Liver (tissue), 3 donors: Measurements from ENCODE around the gene BRD4.

Experiments used
- ATF3 ChIP-seq: IDR thresholded peaks from 2 replicates; pipeline ENCODE4 v1.6.1; 2016; ENCODE audit warnings: antibody characterized with exemption
- EGR1 ChIP-seq, 2 donors: IDR thresholded peaks; 2 replicates each; pipeline ENCODE4 v1.6.1; 2016 to 2018; ENCODE audit warnings: antibody characterized with exemption in 2 of 2, low read depth in 2 of 2
- JUND ChIP-seq, 2 donors: IDR thresholded peaks; 2 replicates each; pipeline ENCODE4 v1.6.1; 2016; ENCODE audit warnings: antibody characterized with exemption in 2 of 2
- NR2F2 ChIP-seq: IDR thresholded peaks from 2 replicates; pipeline ENCODE4 v1.6.1; 2016; ENCODE audit warnings: antibody characterized with exemption
- RAD21 ChIP-seq, 2 donors: IDR thresholded peaks; 2 replicates each; pipeline ENCODE4 v1.6.1; 2016; ENCODE audit warnings: antibody characterized with exemption in 2 of 2, mild to moderate bottlenecking in 2 of 2
- ZBTB33 ChIP-seq: IDR thresholded peaks from 2 replicates; pipeline ENCODE4 v1.6.1; 2016; ENCODE audit warnings: antibody characterized with exemption
- TF ChIP-seq, protein P1 (sequence below): fragments of 150-350 bp; IDR thresholded peaks from 2 replicates; pipeline ENCODE4 v1.5.1; 2017; ENCODE audit warnings: improper control_type of control experiment, low read depth, low read length; ENCODE audit not compliant: missing input control
- donor health status: healthy.
- donor health status: healthy.

GRCh38 chr19:15282311-15282705 is 50.0 kb downstream of the BRD4 start:
- TF ChIP-seq, protein P1, sequence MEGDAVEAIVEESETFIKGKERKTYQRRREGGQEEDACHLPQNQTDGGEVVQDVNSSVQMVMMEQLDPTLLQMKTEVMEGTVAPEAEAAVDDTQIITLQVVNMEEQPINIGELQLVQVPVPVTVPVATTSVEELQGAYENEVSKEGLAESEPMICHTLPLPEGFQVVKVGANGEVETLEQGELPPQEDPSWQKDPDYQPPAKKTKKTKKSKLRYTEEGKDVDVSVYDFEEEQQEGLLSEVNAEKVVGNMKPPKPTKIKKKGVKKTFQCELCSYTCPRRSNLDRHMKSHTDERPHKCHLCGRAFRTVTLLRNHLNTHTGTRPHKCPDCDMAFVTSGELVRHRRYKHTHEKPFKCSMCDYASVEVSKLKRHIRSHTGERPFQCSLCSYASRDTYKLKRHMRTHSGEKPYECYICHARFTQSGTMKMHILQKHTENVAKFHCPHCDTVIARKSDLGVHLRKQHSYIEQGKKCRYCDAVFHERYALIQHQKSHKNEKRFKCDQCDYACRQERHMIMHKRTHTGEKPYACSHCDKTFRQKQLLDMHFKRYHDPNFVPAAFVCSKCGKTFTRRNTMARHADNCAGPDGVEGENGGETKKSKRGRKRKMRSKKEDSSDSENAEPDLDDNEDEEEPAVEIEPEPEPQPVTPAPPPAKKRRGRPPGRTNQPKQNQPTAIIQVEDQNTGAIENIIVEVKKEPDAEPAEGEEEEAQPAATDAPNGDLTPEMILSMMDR, result no peak
- TF ChIP-seq EGR1 (IDR thresholded peaks at IDR 0.05; ENCODE audit: low read depth in 2 of 2), result no peak
- no peak for TF ChIP-seq RAD21 (IDR thresholded peaks at IDR 0.05)
- no peak for TF ChIP-seq ZBTB33
- TF ChIP-seq JUND (IDR thresholded peaks at IDR 0.05), result no peak
- TF ChIP-seq ATF3, result no peak
- no peak for TF ChIP-seq NR2F2
